NCI-H1048 (cell line): ENCODE data around the gene IGF1R.

Experiments
- DNase-seq: peaks from one replicate; lab custom pipeline; 2025; lab: John Stamatoyannopoulos, UW

IGF1R gene

DNA sequence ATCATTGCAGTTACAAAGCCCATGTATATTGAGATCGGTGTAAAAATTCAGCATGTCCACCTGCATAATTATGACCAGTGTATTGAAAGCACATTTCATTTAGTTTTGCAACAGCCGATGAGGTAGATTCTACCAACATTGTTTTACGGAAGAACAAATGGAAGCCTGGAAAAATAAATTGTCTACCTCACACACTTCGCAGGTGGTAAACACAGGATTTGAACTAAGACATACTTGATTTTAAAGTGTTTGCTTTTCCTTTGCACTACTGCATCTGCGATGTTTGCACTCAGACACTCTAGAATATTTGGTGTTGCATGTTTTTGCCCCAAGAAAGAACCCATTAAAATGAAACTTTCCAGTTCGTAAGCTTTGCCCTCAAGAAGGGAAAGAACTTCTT, 210.8 kb downstream of the IGF1R start:
- DNase-seq, result no peak

DNA sequence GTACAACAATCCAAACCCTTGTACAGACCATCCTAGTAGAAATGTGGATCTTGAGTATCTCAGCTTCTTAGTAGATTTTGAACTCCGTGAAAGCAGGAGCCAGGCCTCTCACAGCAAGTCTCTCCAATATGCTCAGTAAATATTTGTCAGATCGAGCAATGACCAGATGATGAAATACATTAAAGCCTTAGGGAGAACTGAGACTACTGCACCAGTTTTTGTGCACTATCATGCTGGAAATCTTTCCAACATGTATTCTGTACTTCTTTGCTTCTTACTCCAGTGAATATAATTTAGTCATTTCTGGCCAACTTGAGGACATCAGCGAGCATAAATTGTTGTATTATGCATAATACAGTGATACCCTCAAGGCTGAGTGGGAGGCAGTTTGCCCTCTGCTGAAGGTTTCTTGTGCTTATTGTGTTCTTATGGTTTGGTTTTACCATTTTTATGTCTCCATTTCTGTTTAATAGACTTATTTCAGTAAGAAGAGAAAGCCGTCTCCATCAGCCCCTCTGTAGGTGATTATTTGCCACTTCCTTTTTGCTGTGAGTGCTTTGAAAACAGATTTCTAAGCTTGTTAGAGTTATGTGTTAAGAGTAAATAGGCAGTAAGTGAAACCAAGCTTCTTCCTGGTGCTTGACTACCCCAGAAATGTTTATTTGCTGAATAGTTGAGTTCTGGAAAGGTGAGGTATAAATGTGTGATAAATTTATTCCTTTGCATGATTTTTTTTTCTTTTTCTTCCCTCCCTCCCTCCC, 212.1 kb downstream of the IGF1R start:
- DNase-seq, result no peak

DNA sequence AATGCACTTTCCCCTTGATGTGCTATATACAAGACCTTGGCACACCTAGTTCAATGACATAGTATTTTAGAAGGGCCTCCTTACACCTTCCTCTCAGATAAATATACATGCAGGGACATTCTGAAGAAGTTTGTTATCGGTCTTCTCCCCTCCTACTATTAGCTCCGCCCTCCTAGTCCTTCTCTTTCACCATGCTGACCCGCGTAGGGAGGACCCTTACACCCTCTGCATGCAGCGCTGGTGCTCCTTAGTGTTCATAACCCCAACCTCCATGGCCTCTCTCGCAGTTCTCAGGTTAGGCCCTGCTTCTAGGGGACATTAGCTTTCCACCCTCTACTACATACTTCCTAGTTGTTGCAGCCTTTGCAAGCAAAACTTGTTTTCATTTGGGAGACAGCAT, 212.8 kb downstream of the IGF1R start:
- DNase-seq, result no peak

DNA sequence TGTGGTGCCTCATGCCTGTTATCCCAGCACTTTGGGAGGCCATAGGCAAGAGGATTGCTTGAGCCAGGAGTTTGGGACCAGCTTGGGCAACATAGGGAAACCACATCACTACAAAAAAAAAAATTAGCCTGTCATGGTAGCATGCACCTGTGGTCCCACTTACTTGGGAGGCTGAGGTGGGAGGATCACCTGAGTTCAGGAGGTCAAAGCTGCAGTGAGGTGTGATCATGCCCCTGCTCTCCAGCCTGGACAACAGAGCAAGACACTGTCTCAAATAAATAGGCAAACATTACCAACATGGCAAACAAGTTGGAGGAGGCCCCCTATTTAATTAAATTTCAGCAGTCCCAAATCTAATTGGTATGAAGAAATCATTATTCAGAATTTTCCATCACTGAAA, 215.6 kb downstream of the IGF1R start:
- DNase-seq, result no peak

DNA sequence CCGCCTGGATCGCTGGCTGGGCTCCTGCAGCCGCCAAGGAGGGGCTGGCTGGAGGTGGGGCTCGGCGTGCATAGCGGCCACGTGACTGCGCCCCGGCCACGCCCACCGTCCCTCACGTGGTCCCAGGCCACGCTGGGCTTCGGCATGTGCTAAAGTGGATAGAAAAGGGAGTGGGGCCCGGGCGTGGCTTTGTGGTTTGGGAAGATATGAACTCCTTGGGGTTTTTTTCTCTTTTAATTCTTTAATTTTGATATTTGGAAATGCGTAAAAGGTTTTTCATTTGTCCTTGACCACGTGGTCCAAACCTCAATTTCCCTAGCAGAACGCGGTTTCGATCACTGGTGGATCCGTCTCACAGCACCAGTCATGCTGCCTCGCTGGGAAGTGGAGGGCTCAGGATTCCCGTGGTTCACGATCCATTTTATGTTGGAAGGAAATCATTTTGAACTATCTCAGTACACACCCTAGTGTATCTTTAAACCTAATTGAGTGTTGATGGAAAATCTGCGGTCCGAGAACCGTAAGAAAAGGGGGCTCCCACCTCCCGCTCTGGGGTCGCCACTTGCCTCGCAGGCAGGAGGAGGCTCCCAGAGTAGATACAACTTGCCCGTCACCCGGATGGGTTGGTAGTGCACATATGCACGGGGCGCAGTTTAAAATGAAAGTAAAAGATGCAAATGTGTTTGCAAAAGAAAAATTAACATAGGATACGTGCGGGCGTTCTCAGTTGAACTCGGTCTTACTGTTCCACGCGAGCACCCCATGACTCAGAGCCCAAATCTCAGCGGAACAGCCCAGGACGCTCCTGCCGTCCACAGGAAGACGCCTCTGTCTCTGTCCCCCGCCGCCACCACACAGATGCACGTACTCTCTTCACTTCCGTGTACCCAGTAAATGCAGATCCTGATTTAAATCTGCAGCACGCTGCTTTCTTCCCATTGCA, 217.3 kb downstream of the IGF1R start:
- peak; percentile 80 for DNase-seq

DNA sequence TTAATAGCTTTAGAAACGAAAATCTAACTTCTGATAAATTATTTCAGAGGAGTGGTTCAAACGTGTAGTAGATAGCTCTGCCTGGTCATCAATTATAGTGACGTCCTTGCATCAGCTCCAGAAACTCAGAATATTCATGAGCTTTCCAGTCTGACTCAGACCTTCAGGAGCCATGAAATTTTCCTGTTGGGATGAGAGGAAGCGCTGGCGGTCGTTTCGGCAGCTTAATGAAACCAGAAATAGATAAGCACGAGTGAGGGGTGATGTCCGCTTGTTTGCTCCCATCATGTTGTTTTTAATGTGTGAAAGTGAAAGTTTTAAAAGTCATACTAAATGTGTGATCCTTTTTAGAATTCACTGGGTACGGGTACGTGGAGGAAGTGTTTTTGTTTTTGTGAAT, 218.2 kb downstream of the IGF1R start:
- peak; percentile 16 for DNase-seq

DNA sequence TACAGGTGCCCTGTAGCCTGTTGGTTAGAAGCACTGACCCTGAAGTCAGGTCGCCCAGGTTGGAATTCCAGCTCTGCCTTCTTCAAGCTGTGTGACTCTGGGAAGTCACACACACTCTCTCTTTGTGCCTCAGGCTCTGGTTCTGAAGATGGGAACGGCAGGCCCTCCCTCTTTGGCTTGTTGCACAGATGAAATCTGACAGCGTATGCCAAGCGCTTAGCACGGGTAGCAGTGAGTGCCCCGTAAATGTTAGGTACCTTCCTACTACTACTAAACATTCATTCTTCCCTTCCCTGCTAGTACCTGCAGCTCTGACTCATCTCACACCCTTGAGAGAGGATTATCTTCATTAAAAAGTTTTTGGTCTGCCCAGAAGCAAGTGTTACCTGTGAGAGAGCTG, 220.2 kb downstream of the IGF1R start:
- no peak for DNase-seq

DNA sequence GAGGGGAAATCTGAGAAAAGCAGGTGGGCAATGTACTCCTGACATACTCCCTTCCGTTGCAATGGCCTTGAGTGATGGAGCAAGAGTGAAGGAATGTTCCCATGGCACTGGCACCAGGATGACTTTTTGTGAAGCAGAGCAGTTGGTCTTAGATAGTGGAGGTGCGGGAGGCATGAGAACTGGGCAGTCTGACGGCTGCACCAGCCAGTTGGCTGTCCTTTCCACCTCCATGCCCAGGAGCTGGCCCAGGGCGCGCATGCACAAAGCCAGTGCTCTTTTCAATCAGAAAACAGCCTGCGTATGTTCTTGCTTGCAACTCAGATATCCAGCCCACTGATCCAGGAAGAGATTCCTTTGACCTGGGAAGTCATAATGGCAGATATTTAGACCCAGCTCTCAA, 222.4 kb downstream of the IGF1R start:
- no peak for DNase-seq

DNA sequence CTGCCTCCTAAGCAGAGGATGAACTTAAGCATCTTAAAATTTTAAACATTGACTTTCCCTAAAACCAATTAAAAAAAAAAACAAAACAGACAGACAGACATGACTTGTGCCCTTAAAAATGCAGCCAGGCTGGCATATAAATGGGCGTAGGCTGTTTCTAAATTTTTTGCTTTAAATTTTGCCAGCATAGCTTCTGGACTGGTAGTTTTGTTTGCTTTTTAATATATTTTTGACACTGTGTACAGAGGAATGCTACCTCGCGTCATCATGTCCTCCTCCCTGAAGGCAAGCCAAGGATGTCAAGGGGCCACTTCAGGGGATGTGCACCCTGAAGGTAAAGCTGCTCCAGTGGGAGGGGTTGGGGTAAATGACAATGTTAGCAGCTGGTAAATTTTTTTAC, 224.4 kb downstream of the IGF1R start:
- no peak for DNase-seq

DNA sequence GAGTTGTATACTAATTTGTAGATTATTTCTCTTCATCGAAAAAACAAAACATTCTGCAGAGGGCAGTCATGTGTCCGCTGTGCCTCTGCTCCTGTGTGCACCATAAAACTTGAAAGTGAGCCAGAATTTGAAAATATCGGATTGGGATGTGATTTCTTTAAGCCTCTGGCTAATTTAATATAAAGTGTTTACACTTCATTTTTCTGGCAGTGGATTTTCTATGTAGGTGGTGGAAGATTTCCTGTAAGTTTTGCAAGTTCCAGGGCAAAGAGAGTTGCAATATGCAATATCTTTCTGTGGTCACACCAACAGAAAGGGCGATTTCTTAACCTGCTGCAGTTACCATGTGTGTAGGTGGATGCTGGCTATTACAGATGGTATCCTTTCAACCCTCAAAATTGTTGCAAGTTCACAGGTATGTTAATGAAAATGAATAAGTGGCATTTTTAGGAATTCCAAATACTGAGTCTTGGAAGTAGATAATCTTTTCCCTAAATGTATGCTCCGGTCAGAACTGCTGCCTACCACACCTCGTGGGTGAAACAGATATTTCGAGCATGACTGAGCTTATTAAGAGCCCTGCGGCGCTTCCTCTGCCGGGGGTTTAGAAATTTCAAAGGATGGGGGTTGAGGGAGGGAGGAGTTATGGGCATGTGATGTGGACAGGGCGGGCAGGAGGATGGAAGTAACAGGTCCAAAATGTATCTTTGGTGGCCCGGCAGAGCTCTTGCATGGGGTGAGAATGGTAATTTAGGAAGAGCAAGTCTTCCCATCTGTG, 225.3 kb downstream of the IGF1R start:
- DNase-seq, result no peak

DNA sequence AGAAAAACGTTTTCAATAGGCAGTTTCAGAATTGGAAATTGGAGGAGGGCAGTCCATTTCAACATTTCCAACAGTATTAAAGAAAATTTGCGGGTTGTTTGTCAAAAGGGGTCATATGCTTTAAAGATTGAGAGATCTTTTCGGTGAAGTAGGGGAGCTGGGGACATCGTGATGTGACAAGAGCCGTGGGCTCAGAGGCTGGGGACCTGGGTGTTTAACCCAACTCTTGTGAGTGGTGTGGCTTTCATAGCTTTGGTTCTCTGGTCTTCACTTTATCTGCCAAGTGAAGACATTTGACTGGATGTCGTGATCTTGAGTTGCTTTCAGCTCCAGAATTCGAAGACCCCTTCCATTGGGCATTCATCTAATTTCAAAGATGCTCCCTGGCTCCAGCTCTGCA, 226.0 kb downstream of the IGF1R start:
- no peak for DNase-seq

DNA sequence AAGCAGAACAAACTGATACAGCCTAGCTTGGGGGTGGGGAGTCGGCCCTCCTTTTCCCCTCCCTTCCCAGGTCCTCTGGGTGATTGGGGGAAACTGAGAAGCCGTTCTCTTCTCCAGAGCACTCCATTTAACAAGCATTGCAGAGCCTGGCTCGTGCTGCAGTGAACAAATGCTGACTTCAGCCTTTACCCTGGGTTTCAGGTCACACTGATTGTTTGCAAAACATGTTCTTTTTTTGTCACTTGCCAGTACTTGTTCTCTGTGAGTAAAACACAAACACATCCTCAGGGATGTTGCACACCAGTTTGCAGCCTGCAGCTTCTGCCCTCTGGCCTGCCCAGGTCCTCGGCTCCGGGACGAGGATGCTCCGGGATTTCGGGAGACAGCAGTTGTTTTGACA, 226.4 kb downstream of the IGF1R start:
- DNase-seq, result no peak

DNA sequence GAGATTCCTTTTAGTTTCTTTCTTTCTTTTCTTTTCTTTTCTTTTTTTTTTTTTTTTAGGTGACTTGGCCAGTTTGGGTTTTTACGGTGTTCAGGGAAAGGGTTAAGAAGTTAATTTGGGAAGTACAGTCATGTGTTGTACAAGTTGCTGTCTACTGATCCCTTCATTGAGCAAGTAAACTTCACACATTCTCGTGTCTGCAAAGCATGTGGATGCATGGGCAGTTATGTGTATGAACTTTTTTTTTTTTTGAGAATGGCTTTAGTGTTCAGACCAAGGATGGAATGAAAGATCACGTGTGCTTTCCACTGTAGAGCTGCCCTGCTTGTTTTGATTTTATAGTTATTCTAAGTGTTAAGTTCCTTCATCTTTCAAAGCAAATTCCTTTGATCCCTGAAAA, 227.0 kb downstream of the IGF1R start:
- no peak for DNase-seq

DNA sequence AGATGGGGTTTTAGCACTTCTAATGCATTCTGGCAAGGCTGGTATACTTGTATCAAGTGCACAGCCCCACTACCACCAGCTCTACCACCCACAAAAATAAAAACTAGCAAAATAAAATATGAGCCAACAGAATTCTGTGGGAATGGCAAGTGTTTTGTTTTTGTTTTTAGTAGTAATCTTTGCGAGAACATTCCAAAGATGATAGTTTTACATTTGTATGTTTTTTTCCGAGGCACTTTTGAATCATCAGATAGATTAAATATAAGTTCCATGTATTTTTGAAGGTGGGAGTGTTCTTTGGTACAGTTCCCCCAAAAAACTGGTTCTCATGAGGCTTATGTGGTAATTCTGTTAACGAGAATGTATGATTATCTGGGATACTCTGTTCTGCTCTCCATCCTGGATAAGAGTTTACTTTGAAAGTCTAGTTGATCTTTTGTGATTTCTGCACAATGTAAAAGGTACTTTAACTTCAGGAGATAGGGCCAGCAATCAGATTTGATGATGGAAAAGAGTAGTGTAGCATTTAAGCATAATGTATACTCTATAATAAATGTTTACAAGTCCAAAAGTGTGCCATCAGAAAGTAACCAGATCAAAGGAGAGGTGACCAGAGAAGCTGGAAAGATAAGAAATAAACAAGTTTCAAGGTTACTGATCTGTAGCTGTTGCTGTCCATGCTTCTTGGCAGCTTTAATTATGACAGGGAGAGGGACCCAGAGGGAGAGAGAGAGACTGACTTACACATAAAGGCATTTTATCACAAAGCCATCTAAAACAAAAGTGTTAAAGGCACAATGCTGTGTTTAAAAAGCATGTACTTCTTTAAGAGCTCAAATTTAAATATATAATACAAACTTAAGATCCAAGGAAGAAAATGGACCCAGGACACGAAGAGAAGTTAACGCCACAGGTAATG, 228.4 kb downstream of the IGF1R start:
- no peak for DNase-seq

DNA sequence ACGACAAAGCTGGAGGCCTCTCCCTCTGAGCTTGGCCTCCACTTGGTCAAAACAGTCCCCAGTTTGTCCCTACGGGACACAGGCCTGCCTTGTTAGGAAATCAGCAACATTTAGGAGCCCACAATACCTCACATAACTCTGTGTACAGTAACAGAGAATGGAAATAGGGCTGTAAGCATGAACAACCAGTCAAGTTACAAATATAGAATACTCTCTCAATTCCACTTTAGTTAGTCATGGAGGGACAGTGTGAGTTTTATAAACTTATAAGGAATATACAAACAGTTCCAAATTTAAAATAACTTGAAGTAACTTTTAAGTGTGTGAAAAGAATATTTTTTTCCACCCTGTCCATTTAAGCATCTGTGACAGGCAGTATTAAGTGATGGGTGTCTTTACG, 229.8 kb downstream of the IGF1R start:
- DNase-seq, result no peak

DNA sequence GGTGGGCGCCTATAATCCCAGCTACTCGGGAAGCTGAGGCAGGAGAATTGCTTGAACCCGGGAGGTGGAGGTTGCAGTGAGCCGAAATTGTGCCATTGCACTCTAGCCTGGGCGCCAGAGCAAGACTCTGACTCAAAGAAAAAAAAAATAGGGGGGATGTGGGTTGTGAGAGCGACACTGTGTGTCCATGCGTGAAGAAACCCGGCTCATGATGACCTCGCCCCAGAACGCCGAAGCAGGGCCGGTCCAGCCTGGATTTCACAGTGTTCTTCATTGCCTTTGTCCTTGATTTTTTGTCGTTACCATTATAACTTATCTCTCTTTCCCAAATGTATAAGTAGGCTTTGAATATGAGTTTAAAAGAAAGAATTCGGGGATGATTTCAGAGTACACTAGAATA, 230.5 kb downstream of the IGF1R start:
- DNase-seq, result no peak

DNA sequence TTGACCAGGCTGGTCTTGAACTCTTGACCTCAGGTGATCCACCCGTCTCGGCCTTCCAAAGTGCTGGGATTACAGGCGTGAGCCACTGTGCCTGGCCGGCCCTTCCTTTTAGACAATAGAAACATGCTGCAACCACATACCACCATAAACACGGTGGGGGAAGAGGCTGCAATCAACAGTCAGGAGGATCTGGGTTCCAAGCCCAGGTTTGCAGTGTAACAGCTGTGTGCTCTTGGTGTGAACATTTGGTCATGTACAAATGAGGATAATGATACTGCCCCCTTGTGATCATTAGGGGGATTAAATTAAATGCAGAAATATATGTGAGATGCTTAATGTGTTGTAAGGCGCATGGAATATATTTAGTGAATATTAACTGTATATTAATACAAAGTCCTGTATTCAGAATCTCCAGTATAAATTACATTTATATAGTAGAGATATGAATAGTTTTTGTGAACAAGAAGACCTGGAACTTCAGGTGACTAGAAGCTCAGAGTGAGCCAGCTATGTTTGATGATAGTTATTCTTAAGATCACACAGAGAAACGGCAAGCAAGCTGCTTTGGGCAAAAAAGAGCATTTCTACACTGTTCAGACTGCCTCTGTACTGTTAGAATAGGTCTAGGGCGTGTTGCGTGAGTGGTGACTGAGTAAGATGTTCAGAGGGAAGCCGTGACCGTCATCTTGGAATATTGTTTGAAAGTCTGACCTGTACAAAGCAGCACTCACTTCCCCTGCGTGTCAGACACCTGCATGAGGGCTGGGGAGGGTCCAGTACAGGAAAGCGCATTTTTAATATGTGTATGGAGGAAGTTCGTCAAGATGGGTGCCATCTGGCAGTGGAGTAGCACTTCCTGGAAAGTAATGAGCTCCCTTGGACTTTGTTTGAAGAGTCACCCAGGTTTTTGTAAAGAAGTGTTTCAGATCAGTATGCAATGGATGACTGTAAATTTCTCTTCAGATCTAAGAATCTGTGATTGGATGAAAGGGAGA, 233.5 kb downstream of the IGF1R start:
- no peak for DNase-seq

DNA sequence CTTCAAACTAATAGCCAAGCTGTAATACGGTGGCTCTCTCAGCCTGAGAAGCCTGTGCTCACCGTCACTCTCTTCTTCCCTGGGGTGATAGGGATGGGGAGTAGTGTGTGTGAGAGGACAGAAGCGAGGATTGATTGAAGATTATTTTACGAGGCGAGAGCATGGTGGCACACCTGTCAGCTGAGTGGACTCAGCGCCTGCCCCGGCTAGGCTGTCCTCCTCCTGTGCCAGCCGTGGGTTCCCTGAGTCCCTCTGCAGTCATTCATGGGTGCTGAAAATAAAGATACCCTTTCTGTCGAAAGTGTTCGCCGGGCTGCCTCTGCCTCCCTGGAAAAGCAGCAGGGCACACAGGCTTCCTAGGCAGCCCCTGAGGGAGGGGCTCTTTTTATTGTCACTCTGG, 235.1 kb downstream of the IGF1R start:
- DNase-seq, result no peak

DNA sequence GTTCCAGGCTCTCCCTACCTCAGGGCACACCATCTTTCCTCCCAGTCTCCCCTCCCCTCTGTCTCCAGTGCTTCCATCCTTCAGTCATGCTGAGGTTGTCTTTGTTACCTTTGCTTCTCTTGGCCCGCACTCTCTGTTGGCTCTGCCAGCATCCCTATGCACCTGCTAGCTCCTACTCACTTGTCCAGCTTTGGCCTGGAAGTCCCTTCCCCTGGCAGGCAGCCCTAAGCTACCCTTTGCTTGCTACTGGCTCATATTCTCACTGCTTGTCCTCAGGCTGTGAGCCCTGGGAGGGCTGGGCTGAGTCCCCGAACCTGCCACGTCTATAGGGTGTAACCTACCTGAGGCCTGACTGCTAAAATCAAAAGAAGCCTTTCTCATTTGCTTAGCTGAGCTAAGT, 236.6 kb downstream of the IGF1R start:
- no peak for DNase-seq

DNA sequence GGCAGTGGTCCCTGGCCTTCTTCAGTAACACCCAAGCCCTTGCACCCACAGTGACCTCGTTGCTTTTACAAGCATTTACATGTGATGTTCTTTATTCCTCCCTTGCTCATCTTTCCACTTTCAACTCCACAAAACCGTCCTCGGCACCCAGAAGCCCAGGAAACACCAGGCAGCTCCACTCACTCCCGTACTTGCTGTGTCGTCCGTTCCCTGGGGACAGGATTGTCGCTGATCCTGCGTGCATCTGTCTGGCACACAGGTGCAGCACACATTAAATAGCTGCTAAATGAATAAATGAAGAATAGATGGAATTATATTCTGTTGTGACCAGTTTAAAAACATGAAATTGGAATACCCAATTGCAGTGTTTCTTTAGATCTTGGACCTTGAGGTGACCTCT, 239.6 kb downstream of the IGF1R start:
- no peak for DNase-seq
